ENCODE results near the gene TNFSF9. TPM values are rescaled to one million over a fixed set of nuclear protein-coding genes. Genes with fewer than 3 reads are reported as not detected.

The TNFSF9 gene
- total and polyA plus RNA-seq, 2 of the 8 experiments (the other 6 are each of a cell fraction or from before 2014, with no cell fraction given), result 1.7 to 4.4 TPM

DNA sequence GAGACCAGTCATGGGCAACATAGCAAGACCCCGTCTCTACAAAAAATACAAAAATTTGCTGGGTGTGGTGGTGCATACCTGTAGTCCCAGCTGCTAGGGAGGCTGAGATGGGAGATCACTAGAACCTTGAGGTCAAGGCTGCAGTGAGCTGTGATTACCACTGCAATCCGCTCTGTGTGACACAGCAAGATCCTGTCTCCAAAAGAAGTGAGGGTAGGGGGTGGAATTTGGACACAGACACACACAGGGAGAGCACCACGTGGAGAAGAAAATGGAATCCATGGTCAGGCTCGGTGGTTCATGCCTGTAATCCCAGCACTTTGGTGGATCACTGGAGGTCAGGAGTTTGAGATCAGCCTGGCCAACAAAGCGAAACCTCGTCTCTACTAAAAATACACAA lies 8.7 kb downstream of the TNFSF9 start:
- peaks cover 0 to 8% (median 5%) of the 10 kb centered on the region in 4 experiments; a peak in 5 of 7 replicates for H3K27me3 ChIP-seq (replicated peaks in 1 of 4; ENCODE audit: control insufficient read depth in 3 of 4, extremely low read depth in 1 of 4, insufficient read depth in 3 of 4, low read length in 3 of 4)
- H3K27ac ChIP-seq (ENCODE audit: low read depth, low read length), result no peak overlapping the region
- no peaks in the 10 kb centered on the region for H3K79me2 ChIP-seq (ENCODE audit: control insufficient read depth in 1 of 2, insufficient read depth in 2 of 2, low read length in 2 of 2)
- H3K56ac ChIP-seq (replicated peaks; ENCODE audit: insufficient read length, low read depth, low read length), result no peak overlapping the region
- TF ChIP-seq RFX5 (IDR thresholded peaks at IDR 0.05; ENCODE audit: borderline replicate concordance, low read depth, low read length), result no peak
- no peak for TF ChIP-seq KDM5A (IDR thresholded peaks at IDR 0.05; ENCODE audit: low read length)
- peaks cover 4 to 9% of the 10 kb centered on the region in 2 experiments; a peak in 2 of 4 replicates for H3K9me3 ChIP-seq (ENCODE audit: insufficient read depth in 2 of 2, low read depth in 1 of 2, low read length in 1 of 2)
- ChIA-PET CTCF (ENCODE audit: partially characterized antibody) (interaction anchor here (1.2 kb wide), 1 partner anchor 229 kb away, joined by 3 read pairs; no protein-coding TSS in a partner anchor), POLR2A (ENCODE audit: partially characterized antibody) (no interaction called here)
- WGBS, 2 experiments (ENCODE audit: extremely low coverage in 1 of 2, insufficient coverage in 1 of 2, insufficient read length in 1 of 2, insufficient replicate concordance in 2 of 2, low coverage in 1 of 2, low lambda C conversion rate in 2 of 2, missing lambda C conversion rate in 1 of 2), result 80% methylated on average over 6 of the region's 6 CpGs; no CpG with 5 or more reads in 1 of the 2 experiments
- H3K4me2 ChIP-seq (ENCODE audit: insufficient read depth in 1 of 2, low read depth in 2 of 2, low read length in 2 of 2), result no peak overlapping the region
- no peak overlapping the region for H3K14ac ChIP-seq (ENCODE audit: insufficient read length)
- no peak overlapping the region for H2BK5ac ChIP-seq (ENCODE audit: low read depth, low read length)
- no peak overlapping the region for H2BK120ac ChIP-seq (replicated peaks; ENCODE audit: low read depth, low read length)
- no peak overlapping the region for H4K5ac ChIP-seq (ENCODE audit: insufficient read length, low read depth, low read length)
- no peak overlapping the region for H4K91ac ChIP-seq (replicated peaks; ENCODE audit: insufficient read length, low read length)
- H3K4me1 ChIP-seq (replicated peaks in 1 of 4; ENCODE audit: control insufficient read depth in 3 of 4, insufficient read depth in 4 of 4, low read length in 3 of 4), result peaks cover 0 to 3% (median 1%) of the 10 kb centered on the region in 4 experiments; a peak in 5 of 7 replicates
- H3K4ac ChIP-seq (replicated peaks; ENCODE audit: insufficient read length, low read depth, low read length), result no peak overlapping the region
- no peaks in the 10 kb centered on the region for H3K23me2 ChIP-seq (ENCODE audit: low read depth, low read length)
- H3K36me3 ChIP-seq (ENCODE audit: control insufficient read depth in 2 of 4, insufficient read depth in 4 of 4, low read length in 3 of 4), result no peaks in the 10 kb centered on the region; a peak in 1 of 8 replicates
- no peak for DNase-seq (ENCODE audit: low read depth in 1 of 2, low spot score in 2 of 2)
- H2BK12ac ChIP-seq (ENCODE audit: low read depth, low read length), result no peak overlapping the region
- H2AK5ac ChIP-seq (ENCODE audit: low read depth, low read length), result no peak overlapping the region
- H4K8ac ChIP-seq (ENCODE audit: extremely low read depth, insufficient read depth, low read length), result no peak overlapping the region
- no peak overlapping the region for H3K9ac ChIP-seq (replicated peaks in 1 of 4; ENCODE audit: extremely low read depth in 1 of 4, low read depth in 3 of 4, low read length in 3 of 4)
- H4K20me1 ChIP-seq (replicated peaks in 1 of 2; ENCODE audit: control insufficient read depth in 1 of 2, insufficient read depth in 2 of 2, low read length in 2 of 2), result no peaks in the 10 kb centered on the region
- H2BK15ac ChIP-seq (ENCODE audit: low read length), result no peak overlapping the region
- H2BK20ac ChIP-seq (ENCODE audit: low read length), result no peak overlapping the region
- no peak overlapping the region for H3K4me3 ChIP-seq (ENCODE audit: extremely low read depth in 1 of 4, insufficient read depth in 2 of 4, low read depth in 3 of 4, low read length in 4 of 4)
- H3K79me1 ChIP-seq (ENCODE audit: low read depth, low read length), result no peaks in the 10 kb centered on the region
- H3K18ac ChIP-seq (ENCODE audit: extremely low read depth, low read length), result no peak overlapping the region
- FAIRE-seq, result no peak
- no peak overlapping the region for H3K23ac ChIP-seq (ENCODE audit: insufficient read length)
- H2AFZ ChIP-seq (ENCODE audit: low read length), result no peak overlapping the region

Data from H1 (cell line).